GM23338 (cell line): ENCODE data around the gene ATP5PD. TPM values are rescaled to one million over a fixed set of nuclear protein-coding genes. Genes with fewer than 3 reads are reported as not detected.

ENCODE experiments used
- CREB1 ChIP-seq: fragments of 250-450 bp; sonication (Bioruptor Pico); IDR thresholded peaks from 2 replicates; pipeline ENCODE4 v1.5.0; 2020; ENCODE audit warnings: low read depth, mild to moderate bottlenecking, moderate library complexity
- ETS1 ChIP-seq: IDR thresholded peaks from 2 replicates; pipeline ENCODE4 v1.6.1; 2016; ENCODE audit warnings: antibody characterized with exemption
- JUNB ChIP-seq: IDR thresholded peaks from one replicate; pipeline ENCODE4 v1.6.1; 2016; ENCODE audit warnings: antibody characterized with exemption; ENCODE audit not compliant: unreplicated experiment
- STAT1 ChIP-seq: IDR thresholded peaks from one replicate; pipeline ENCODE4 v1.6.1; 2016; ENCODE audit warnings: antibody characterized with exemption; ENCODE audit not compliant: unreplicated experiment
- polyA plus RNA-seq: library from polyadenylated mRNA; unstranded; fragments of >200 nt; fragmentation: Nextera tagmentation; extraction: Ambion mirVana; gene quantifications from 2 replicates; pipeline ENCODE4 v1.2.1, GENCODE V29; 2016
- total RNA-seq: library from RNA; depleted of rRNA; stranded (reverse); fragments of >200 nt; shearing (Covaris generic); gene quantifications from 2 replicates; pipeline ENCODE4 v1.2.3, GENCODE V29; 2014
- TF ChIP-seq, protein P1 (sequence below): fragments of 250-450 bp; sonication (Bioruptor Pico); IDR thresholded peaks from 2 replicates; pipeline ENCODE4 v1.5.0; 2020; ENCODE audit warnings: mild to moderate bottlenecking, moderate library complexity
- TF ChIP-seq, protein P2 (sequence below): IDR thresholded peaks from one replicate; pipeline ENCODE4 v1.6.1; 2018; ENCODE audit warnings: antibody characterized with exemption; ENCODE audit not compliant: unreplicated experiment

The ATP5PD gene
- total and polyA plus RNA-seq, 2 experiments from 2014 or later: 244 to 1,144 TPM

- TF ChIP-seq, protein P1, sequence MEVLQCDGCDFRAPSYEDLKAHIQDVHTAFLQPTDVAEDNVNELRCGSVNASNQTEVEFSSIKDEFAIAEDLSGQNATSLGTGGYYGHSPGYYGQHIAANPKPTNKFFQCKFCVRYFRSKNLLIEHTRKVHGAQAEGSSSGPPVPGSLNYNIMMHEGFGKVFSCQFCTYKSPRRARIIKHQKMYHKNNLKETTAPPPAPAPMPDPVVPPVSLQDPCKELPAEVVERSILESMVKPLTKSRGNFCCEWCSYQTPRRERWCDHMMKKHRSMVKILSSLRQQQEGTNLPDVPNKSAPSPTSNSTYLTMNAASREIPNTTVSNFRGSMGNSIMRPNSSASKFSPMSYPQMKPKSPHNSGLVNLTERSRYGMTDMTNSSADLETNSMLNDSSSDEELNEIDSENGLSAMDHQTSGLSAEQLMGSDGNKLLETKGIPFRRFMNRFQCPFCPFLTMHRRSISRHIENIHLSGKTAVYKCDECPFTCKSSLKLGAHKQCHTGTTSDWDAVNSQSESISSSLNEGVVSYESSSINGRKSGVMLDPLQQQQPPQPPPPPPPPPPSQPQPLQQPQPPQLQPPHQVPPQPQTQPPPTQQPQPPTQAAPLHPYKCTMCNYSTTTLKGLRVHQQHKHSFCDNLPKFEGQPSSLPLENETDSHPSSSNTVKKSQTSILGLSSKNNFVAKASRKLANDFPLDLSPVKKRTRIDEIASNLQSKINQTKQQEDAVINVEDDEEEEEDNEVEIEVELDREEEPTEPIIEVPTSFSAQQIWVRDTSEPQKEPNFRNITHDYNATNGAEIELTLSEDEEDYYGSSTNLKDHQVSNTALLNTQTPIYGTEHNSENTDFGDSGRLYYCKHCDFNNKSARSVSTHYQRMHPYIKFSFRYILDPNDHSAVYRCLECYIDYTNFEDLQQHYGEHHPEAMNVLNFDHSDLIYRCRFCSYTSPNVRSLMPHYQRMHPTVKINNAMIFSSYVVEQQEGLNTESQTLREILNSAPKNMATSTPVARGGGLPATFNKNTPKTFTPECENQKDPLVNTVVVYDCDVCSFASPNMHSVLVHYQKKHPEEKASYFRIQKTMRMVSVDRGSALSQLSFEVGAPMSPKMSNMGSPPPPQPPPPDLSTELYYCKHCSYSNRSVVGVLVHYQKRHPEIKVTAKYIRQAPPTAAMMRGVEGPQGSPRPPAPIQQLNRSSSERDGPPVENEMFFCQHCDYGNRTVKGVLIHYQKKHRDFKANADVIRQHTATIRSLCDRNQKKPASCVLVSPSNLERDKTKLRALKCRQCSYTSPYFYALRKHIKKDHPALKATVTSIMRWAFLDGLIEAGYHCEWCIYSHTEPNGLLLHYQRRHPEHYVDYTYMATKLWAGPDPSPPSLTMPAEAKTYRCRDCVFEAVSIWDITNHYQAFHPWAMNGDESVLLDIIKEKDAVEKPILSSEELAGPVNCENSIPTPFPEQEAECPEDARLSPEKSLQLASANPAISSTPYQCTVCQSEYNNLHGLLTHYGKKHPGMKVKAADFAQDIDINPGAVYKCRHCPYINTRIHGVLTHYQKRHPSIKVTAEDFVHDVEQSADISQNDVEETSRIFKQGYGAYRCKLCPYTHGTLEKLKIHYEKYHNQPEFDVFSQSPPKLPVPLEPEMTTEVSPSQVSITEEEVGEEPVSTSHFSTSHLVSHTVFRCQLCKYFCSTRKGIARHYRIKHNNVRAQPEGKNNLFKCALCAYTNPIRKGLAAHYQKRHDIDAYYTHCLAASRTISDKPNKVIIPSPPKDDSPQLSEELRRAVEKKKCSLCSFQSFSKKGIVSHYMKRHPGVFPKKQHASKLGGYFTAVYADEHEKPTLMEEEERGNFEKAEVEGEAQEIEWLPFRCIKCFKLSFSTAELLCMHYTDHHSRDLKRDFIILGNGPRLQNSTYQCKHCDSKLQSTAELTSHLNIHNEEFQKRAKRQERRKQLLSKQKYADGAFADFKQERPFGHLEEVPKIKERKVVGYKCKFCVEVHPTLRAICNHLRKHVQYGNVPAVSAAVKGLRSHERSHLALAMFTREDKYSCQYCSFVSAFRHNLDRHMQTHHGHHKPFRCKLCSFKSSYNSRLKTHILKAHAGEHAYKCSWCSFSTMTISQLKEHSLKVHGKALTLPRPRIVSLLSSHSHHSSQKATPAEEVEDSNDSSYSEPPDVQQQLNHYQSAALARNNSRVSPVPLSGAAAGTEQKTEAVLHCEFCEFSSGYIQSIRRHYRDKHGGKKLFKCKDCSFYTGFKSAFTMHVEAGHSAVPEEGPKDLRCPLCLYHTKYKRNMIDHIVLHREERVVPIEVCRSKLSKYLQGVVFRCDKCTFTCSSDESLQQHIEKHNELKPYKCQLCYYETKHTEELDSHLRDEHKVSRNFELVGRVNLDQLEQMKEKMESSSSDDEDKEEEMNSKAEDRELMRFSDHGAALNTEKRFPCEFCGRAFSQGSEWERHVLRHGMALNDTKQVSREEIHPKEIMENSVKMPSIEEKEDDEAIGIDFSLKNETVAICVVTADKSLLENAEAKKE (CRISPR knock-in tag): no peak
- no peak for TF ChIP-seq STAT1
- TF ChIP-seq, protein P2, sequence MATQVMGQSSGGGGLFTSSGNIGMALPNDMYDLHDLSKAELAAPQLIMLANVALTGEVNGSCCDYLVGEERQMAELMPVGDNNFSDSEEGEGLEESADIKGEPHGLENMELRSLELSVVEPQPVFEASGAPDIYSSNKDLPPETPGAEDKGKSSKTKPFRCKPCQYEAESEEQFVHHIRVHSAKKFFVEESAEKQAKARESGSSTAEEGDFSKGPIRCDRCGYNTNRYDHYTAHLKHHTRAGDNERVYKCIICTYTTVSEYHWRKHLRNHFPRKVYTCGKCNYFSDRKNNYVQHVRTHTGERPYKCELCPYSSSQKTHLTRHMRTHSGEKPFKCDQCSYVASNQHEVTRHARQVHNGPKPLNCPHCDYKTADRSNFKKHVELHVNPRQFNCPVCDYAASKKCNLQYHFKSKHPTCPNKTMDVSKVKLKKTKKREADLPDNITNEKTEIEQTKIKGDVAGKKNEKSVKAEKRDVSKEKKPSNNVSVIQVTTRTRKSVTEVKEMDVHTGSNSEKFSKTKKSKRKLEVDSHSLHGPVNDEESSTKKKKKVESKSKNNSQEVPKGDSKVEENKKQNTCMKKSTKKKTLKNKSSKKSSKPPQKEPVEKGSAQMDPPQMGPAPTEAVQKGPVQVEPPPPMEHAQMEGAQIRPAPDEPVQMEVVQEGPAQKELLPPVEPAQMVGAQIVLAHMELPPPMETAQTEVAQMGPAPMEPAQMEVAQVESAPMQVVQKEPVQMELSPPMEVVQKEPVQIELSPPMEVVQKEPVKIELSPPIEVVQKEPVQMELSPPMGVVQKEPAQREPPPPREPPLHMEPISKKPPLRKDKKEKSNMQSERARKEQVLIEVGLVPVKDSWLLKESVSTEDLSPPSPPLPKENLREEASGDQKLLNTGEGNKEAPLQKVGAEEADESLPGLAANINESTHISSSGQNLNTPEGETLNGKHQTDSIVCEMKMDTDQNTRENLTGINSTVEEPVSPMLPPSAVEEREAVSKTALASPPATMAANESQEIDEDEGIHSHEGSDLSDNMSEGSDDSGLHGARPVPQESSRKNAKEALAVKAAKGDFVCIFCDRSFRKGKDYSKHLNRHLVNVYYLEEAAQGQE: no peak
- TF ChIP-seq CREB1 (CRISPR knock-in tag): peak; percentile 61; the same call in 1 of the 2 replicates
- peak; percentile 51; the same call in 1 of the 2 replicates for TF ChIP-seq ETS1
- no peak for TF ChIP-seq JUNB
Measured at GRCh38 chr17:75034236-75034908, 12.4 kb downstream of the ATP5PD start (continued).
